Measurements from ENCODE around the gene FUBP3.

GRCh38 chr9:130537346-130538050 lies 41.9 kb upstream of the FUBP3 start:
- TF ChIP-seq, protein P1, sequence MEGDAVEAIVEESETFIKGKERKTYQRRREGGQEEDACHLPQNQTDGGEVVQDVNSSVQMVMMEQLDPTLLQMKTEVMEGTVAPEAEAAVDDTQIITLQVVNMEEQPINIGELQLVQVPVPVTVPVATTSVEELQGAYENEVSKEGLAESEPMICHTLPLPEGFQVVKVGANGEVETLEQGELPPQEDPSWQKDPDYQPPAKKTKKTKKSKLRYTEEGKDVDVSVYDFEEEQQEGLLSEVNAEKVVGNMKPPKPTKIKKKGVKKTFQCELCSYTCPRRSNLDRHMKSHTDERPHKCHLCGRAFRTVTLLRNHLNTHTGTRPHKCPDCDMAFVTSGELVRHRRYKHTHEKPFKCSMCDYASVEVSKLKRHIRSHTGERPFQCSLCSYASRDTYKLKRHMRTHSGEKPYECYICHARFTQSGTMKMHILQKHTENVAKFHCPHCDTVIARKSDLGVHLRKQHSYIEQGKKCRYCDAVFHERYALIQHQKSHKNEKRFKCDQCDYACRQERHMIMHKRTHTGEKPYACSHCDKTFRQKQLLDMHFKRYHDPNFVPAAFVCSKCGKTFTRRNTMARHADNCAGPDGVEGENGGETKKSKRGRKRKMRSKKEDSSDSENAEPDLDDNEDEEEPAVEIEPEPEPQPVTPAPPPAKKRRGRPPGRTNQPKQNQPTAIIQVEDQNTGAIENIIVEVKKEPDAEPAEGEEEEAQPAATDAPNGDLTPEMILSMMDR (IDR thresholded peaks at IDR 0.05): no peak
- TF ChIP-seq POLR2A (IDR thresholded peaks at IDR 0.05): no peak
- no peak for TF ChIP-seq POLR2AphosphoS5 (IDR thresholded peaks at IDR 0.05)
- no peak for TF ChIP-seq EP300 (IDR thresholded peaks at IDR 0.05)

Data from gastroesophageal sphincter (tissue), 3 donors.